NCI-H82 (cell line): ENCODE measurements around the gene FBXW8.

ENCODE experiments used
- DNase-seq: peaks from one replicate; lab custom pipeline; 2025; lab: John Stamatoyannopoulos, UW

Gene FBXW8

DNA sequence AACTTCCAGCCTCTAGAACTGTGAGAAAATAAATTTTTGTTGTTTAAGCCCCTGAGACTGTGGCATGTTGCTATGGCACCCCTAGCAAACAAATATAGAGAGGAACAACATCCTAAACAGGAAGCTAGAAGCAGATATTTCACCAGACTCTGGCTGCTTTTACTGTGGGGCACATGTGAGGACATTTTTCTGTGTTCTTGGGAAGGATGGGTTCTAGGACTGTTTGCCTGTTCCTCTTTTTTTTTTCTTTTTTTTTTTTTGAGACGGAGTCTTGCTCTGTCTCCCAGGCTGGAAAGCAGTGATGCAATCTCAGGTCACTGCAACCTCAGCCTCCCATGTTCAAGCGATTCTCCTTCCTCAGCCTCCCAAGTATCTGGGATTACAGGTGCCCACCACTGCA lies 25.3 kb upstream of the FBXW8 start:
- no peak for DNase-seq

DNA sequence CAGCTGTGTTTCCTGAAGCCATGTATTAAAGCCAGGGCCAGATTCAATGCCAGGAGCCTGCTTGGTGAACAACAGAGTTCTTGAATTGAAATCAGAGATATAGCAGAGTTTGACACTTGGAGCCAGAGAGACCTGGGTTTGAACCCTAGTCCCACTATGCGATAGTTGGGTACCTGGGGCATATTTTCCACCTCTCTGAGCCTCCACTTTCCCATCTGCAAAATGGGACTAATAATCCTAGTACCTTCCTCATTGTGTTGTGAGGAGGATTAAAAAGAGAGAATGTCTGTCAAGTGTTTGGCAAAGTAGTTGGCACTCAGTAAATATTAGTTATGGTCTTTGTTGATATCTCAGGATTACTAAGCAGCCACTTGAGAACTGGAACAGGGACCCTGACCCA lies 23.5 kb upstream of the FBXW8 start:
- peak; percentile 23 for DNase-seq

DNA sequence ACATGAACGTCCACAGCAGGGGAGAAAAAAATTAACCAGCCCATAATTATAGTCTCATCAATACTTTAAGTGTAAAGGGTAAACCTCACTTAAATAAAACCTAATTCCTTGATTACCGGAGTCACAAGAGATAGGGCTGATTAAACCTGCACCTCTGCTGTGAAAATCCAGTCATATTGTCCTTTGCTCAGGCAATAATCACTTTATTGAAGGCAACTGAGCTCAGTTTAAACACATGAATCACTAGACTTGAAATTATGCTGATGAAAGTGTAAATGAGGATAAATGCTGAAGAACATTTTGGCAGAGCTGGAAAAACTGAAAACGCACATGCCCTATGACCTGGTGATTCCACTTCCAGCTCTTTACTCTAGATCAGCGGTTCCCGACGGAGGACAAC lies 22.9 kb upstream of the FBXW8 start:
- no peak for DNase-seq

DNA sequence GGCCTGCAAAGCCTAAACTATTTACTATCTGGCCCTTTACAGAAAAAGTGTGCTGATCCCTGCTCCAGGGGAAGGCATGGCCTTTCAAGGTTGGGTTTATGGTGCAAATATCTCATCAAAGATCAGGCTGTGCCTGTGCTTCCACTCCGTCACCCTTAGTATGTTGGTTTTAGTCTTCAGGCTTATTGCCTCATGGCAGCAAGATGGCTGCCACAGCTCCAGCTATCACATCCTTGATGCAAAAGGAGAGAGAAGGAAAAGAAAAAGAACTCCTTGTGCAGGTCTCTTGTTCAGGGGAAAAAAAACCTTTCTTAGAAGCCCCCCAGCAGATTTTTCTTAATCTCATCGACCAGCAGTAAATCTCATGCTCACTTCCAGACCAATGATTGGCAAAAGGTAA lies 20.4 kb upstream of the FBXW8 start:
- DNase-seq, result no peak

- no peak for DNase-seq
Measured at GRCh38 chr12:116891019-116891418, 19.7 kb upstream of the FBXW8 start.

DNA sequence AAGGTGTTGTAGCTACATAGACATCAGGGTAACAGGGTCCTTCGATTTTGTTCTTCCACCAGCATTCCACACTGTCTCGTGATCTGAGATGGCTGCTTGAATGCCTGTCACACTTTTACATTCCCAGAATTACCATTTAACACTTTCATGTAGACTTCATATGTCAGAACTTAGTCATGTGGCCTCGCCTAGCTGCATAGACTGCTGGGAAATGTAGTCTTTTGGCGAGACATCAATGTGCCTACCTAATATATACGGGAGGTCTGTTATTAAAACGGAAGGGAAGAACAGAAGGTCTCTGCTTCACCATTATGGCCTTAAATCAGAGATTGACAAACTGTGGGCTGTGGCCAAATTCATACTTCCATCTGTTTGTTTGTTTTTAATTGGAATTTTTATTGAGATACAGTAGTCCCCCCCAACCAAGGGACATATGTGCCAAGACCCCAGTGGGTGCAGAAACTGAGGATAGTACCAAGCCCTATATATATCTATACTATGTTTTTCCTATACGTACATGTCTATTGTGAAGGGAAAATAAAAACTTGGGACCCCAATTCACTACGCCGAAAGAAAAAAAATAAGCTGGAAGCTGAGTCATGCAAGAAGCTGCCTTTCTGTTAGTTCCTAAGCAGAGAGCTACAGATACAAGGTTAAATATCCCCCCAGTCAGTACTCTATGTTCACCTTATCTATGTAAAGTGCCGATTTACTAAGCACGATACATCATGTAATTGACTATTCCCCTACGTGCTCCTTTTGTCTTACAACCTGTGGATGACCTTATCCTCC lies 18.2 kb upstream of the FBXW8 start:
- peak; percentile 30 for DNase-seq

GRCh38 chr12:116894913-116895312 lies 15.8 kb upstream of the FBXW8 start:
- DNase-seq, result no peak

GRCh38 chr12:116896411-116896924 lies 14.3 kb upstream of the FBXW8 start:
- peak; percentile 15 for DNase-seq

DNA sequence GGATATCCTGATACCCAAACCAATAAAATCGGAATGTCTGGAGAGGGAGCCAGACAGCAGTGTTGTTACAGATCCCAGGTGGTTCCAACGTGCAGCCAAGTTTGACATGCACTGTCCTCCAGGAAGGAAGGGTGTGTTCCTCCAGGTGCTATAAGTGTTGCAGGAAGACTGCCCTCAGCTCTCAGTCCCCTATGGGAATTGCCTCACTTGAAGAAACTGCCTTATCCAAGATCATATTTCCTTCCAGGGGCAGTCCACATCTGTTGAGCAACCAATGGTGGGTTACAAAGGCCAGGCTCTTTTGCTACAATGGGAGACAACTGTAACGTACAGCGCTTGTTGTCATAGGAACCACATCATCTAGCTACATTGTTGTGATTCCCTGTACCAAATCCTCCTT lies 13.3 kb upstream of the FBXW8 start:
- no peak for DNase-seq

GRCh38 chr12:116898669-116899068 lies 12.1 kb upstream of the FBXW8 start:
- DNase-seq, result peak; percentile 14

GRCh38 chr12:116901612-116902011 lies 9.1 kb upstream of the FBXW8 start:
- no peak for DNase-seq

GRCh38 chr12:116903818-116904217 lies 6.9 kb upstream of the FBXW8 start:
- DNase-seq, result no peak

GRCh38 chr12:116906285-116906684 lies 4.5 kb upstream of the FBXW8 start:
- DNase-seq, result no peak

DNA sequence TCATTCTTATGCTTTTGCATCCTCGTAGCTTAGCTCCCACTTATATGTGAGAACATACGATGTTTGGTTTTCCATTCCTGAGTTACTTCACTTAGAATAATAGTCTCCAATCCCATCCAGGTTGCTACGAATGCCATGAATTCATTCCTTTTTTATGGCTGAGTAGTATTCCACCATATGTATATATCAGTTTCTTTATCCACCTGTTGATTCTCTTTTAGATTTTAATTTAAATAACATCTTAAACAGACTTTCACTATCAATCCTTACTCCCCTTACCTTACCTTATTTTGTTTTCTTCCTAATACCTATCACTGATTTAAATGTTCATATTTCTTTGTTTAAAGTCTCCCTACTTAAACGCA lies 488 bp upstream of the FBXW8 start:
- DNase-seq, result no peak

- DNase-seq, result no peak
Measured at GRCh38 chr12:116915326-116915725, 4.6 kb downstream of the FBXW8 start.

DNA sequence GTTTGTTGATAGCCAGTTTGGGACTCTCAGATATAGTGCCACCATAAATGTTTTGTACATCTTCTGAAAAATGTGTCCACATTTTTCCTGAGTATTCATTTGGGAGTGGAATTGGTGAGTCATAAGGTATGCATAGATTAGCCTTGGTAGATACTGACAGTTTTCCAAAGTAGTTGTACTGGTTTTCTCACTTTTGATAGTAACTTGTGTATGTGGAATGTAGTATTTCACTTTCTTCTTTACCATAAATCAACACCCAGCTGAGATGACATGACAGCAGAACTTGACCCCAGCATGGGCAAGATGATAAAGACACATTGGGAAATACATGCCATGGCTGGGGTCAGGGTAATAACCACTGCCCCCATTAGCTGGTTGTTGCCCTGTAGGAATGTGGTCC lies 5.4 kb downstream of the FBXW8 start:
- DNase-seq, result no peak

GRCh38 chr12:116916714-116917114 lies 6.0 kb downstream of the FBXW8 start:
- peak; percentile 70 for DNase-seq

GRCh38 chr12:116918464-116918863 lies 7.7 kb downstream of the FBXW8 start:
- peak; percentile 68 for DNase-seq

GRCh38 chr12:116919247-116919661 lies 8.5 kb downstream of the FBXW8 start:
- DNase-seq, result peak; percentile 48

DNA sequence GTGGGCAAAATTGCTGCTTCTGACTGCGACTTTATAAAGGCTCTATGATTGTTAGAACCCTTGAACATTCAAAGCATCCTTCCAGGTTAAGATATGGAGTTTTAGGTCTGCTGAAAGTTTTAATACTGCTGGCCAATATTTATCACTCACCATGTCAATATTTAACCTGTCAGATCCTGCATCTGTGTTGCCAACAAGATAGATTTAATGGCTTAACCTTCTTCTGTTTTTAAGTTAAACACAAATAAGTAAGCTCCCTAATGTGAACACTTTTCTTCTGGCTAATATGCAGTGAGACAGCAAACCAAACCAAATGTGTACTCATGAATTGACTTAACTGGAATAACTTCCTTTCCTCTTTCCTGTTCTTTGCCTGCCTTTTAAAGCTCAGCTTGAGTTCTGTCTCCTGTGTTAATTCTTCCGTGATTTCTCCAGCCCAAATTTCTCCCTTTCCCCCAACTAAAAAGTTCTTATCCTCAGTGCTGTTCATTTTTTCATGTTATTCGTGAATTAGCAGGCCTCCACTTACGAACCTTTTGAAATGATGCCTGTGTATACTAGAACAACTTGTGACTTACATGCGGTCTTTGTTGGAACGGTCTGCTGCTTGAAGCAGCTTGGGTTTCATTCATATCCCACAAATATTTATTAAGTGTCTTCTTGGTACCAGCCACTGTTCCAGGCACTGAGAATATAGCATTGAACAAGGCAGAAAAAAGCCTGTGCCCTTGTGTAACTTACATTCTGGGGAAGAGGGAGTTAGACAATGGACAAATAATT lies 9.1 kb downstream of the FBXW8 start:
- DNase-seq, result no peak

DNA sequence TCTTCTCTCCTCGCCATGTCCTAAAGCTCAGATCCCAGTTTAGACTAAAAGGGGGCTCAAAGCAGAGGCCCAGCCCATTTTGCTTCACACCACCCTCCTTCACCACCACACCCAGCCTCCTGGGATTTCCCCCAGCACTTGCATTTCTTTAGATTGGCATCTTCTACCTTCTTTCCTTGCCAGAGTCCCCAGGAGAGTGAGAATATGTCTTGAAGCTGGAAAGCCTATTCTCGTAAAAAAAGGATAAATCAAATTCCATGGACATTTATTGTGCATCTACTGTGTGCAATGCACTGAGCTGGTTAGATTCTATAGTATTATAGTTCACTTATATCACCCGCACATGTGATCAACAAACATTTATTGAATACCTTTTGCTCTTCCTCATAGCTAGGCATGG lies 10.2 kb downstream of the FBXW8 start:
- DNase-seq, result no peak

DNA sequence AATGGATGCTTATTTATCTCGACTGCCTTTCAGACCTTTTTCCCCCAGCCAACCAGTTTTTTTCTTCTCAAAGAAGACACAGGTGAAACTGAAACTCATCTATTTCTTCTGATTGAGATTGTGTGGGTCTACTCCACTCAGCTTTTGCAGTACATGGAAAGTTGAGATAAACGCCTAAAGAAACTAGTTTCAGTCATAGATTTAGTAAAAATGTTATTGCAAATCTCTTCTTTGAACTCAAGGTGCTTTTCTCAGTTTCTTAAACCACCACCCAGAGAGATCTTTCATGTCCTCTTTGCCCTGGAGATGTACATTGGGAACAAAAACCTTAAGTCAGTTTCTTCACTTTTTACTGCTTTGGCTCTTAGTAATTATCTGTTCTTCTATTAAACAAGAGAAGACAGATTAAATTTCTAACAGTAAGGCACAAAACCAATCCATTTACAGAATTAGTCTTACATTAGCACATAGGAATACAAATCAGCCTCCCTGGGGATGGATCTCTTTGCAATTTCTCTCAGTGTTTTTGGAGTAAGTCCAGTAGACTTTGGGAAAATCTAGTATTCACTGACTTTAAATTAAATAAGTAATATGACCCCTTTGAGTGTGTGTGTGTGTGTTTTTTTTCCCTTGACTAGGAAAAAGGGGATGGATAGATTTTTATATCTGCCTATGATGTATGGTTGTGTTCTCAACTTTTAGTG lies 11.6 kb downstream of the FBXW8 start:
- no peak for DNase-seq
